RWPE2 (cell line): ENCODE results near the gene RNF208.
"Not testable (repeated sequence)": the region's sequence is repeated elsewhere in the genome, so short reads cannot be mapped to it uniquely, and the experiment has no call there.

Experiments used
- ATAC-seq: fragments of 200-7000 bp; cut with Tn5 transposase; 3 replicates; pipeline ENCODE4 v1.9.1; 2021; ENCODE audit warnings: low read depth
- DNase-seq: peaks from one replicate; pipeline ENCODE4 v3.0.0-alpha.2; 2020; ENCODE audit warnings: low spot score
- H3K27ac ChIP-seq: fragments of 450-650 bp; 2 replicates; pipeline ENCODE4 v1.5.1; 2017; ENCODE audit warnings: mild to moderate bottlenecking; ENCODE audit not compliant: poor library complexity, severe bottlenecking
- H3K27me3 ChIP-seq: fragments of 250-450 bp; sonication (Bioruptor Pico); 2 replicates; pipeline ENCODE4 v1.5.1; 2021; ENCODE audit warnings: mild to moderate bottlenecking, moderate library complexity; ENCODE audit not compliant: insufficient read depth, poor library complexity, severe bottlenecking
- H3K36me3 ChIP-seq: fragments of 250-450 bp; sonication (Bioruptor Pico); 2 replicates; pipeline ENCODE4 v1.5.1; 2020; ENCODE audit warnings: low read depth, mild to moderate bottlenecking, moderate library complexity
- H3K4me1 ChIP-seq: fragments of 250-450 bp; sonication (Bioruptor Pico); 2 replicates; pipeline ENCODE4 v1.5.1; 2021; ENCODE audit warnings: mild to moderate bottlenecking, moderate library complexity; ENCODE audit not compliant: insufficient read depth, poor library complexity, severe bottlenecking
- H3K4me3 ChIP-seq: fragments of 250-450 bp; sonication (Bioruptor Pico); 2 replicates; pipeline ENCODE4 v1.5.1; 2021; ENCODE audit warnings: mild to moderate bottlenecking, moderate library complexity; ENCODE audit not compliant: severe bottlenecking
- H3K9me3 ChIP-seq: fragments of 250-450 bp; sonication (Bioruptor Pico); 2 replicates; pipeline ENCODE4 v1.5.1; 2021; ENCODE audit warnings: mild to moderate bottlenecking, moderate library complexity; ENCODE audit not compliant: severe bottlenecking
- TF ChIP-seq, protein P1 (sequence below): fragments of 450-650 bp; IDR thresholded peaks from one replicate; pipeline ENCODE4 v1.5.1; 2017; ENCODE audit warnings: mild to moderate bottlenecking, moderate library complexity; ENCODE audit not compliant: poor library complexity, severe bottlenecking

RNF208 gene

DNA sequence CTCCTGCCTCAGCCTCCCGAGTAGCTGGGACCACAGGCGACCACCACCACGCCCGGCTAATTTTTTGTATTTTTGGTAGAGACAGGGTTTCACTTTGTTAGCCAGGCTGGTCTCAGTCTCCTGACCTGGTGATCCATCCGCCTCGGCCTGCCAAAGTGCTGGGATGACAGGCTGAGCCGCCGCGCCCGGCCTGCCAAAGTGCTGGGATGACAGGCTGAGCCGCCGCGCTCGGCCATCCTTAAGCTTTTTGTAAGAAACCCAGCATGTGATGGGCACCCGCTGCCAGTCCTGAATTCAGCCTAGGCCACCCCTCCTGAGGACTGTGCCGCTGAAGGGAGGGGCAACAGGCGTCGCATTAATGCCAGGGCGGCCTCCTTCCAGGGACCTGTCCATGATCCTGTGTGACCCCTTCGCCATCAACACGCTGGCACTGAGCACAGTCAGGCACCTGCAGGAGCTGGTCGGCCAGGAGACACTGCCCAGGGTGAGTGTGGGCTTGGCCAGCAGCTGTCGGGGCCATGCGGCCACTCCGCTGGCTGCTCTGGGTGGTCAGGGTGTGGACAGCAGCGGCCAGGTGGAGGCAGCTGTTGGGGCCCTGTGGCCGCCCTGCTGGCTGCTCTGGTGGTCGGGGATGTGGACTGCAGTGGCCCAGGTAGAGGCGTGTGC lies 43.6 kb upstream of the RNF208 start:
- no peak for ATAC-seq
- Histone ChIP-seq H3K27ac (no peak overlapping the region), H3K27me3 (no peaks in the 10 kb centered on the region), H3K4me3 (no peak overlapping the region), H3K4me1 (no peaks in the 10 kb centered on the region), H3K36me3 (peaks cover 80% of the 10 kb centered on the region), H3K9me3 (no peaks in the 10 kb centered on the region)
- TF ChIP-seq, protein P1, sequence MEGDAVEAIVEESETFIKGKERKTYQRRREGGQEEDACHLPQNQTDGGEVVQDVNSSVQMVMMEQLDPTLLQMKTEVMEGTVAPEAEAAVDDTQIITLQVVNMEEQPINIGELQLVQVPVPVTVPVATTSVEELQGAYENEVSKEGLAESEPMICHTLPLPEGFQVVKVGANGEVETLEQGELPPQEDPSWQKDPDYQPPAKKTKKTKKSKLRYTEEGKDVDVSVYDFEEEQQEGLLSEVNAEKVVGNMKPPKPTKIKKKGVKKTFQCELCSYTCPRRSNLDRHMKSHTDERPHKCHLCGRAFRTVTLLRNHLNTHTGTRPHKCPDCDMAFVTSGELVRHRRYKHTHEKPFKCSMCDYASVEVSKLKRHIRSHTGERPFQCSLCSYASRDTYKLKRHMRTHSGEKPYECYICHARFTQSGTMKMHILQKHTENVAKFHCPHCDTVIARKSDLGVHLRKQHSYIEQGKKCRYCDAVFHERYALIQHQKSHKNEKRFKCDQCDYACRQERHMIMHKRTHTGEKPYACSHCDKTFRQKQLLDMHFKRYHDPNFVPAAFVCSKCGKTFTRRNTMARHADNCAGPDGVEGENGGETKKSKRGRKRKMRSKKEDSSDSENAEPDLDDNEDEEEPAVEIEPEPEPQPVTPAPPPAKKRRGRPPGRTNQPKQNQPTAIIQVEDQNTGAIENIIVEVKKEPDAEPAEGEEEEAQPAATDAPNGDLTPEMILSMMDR = no peak
- peak; percentile 62 for DNase-seq

DNA sequence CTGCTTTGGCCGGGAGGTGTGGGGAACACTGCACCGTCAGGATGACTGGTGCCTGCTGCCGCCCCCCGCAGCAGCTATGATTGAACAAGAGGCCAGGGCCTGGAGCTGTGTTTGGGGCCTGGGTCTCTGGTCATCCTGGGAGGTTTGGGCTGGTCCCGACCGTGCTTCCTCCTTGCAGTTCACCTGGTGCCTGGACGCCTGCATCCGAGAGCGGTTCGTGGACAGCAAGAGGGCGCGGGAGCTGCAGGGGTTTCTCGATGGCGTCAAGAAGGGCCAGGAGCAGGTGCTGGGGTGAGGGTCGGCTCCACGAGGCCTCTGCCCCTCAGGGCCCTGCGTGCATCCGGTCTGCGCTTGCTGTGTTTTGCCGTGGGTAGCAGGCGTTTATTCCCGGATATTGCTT lies 42.0 kb upstream of the RNF208 start:
- H3K27me3 ChIP-seq = no peaks in the 10 kb centered on the region
- ATAC-seq = no peak
- H3K9me3 ChIP-seq = no peaks in the 10 kb centered on the region
- DNase-seq = peak; percentile 58
- H3K4me1 ChIP-seq = no peaks in the 10 kb centered on the region
- TF ChIP-seq, protein P1 = no peak
- H3K4me3 ChIP-seq = no peak overlapping the region
- H3K36me3 ChIP-seq = peaks cover 70% of the 10 kb centered on the region
- H3K27ac ChIP-seq = no peak overlapping the region

DNA sequence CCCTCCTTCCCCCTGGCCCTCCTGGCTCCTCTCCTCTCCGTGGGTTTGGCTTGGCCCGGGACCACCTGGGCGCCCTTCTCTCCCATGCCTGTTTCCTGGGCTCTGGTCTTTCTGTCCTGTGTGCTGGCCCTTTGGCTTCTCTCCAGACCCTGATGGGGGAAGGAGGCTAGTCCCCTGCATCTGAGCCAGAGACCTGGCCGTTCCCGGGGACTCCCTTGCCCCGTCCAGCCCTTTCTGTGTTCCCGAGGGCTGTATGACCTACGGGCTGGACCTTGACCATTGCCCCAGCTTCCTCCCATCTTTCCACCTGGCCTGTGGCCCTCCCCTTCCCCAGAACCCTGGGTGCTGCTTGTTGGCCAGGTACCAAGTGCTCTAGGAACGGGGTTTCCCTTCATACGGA lies 41.5 kb upstream of the RNF208 start:
- H3K9me3 ChIP-seq = no peaks in the 10 kb centered on the region
- peaks cover 70% of the 10 kb centered on the region for H3K36me3 ChIP-seq
- TF ChIP-seq, protein P1 = no peak
- no peaks in the 10 kb centered on the region for H3K4me1 ChIP-seq
- H3K27me3 ChIP-seq = no peaks in the 10 kb centered on the region
- H3K27ac ChIP-seq = no peak overlapping the region
- DNase-seq (peak; percentile 36), ATAC-seq (no peak)
- H3K4me3 ChIP-seq = no peak overlapping the region

DNA sequence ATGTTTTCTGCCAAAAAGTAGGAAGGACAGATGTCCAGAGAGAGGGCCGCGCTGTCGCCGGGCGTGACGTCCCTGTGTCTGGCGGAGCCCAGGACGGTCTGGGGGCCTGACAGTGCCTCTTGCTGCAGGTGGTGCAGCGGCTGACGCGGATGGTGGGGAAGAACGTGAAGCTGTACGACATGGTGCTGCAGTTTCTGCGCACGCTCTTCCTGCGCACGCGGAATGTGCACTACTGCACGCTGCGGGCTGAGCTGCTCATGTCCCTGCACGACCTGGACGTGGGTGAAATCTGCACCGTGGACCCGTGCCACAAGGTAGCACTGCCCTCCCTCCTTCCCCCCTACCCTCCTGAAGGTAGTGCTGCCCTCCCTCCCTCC lies 40.9 kb upstream of the RNF208 start:
- H3K4me1 ChIP-seq = no peaks in the 10 kb centered on the region
- H3K9me3 ChIP-seq = no peaks in the 10 kb centered on the region
- no peak overlapping the region for H3K27ac ChIP-seq
- H3K36me3 ChIP-seq = peaks cover 71% of the 10 kb centered on the region
- ATAC-seq = no peak
- TF ChIP-seq, protein P1 = no peak
- H3K27me3 ChIP-seq = no peaks in the 10 kb centered on the region
- DNase-seq = no peak
- no peak overlapping the region for H3K4me3 ChIP-seq

DNA sequence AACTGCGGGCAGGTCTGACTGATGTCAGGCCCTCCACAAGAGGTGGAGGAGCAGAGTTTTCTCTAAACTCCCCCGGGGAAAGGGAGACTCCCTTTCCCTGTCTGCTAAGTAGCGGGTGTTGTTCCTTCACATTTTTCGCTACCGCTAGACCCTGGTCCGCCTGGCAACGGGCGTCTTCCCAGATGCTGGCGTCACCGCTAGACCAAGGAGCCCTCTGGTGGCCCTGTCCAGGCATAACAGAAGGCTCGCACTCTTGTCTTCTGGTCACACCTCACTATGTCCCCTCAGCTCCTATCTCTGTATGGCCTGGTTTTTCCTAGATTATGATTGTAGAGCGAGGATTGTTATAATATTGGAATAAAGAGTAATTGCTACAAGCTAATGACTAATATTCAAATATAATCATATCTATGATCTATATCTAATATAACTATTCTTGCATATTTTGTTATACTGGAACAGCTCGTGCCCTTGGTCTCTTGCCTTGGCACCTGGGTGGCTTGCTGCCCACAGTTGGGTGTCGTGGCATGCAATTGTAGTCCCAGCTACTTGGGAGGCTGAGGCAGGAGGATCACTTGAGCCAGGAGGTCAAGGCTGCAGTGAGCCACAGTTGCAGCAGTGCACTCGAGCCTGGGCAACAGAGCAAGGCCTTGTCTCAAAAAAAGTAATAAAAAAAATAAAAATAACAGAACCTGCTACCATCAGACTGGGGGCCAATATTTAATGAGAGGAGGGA lies 40.3 kb upstream of the RNF208 start:
- H3K36me3 ChIP-seq = peaks cover 69% of the 10 kb centered on the region
- H3K27ac ChIP-seq, H3K9me3 ChIP-seq, H3K27me3 ChIP-seq, H3K4me3 ChIP-seq, H3K4me1 ChIP-seq, ATAC-seq, DNase-seq: not testable (repeated sequence)
- TF ChIP-seq, protein P1 = peak; percentile 70
